ENCODE data around the gene STMP1.
"Not testable (repeated sequence)": the region's sequence is repeated elsewhere in the genome, so short reads cannot be mapped to it uniquely, and the experiment has no call there.

STMP1 gene

GRCh38 chr7:135665042-135665441 is 2.7 kb downstream of the STMP1 start:
- DNase-seq, result no peak

GRCh38 chr7:135666156-135666555 is 3.8 kb downstream of the STMP1 start:
- DNase-seq, result no peak

- DNase-seq, result no peak
Measured at GRCh38 chr7:135666846-135667245, 4.5 kb downstream of the STMP1 start.

- not testable (repeated sequence) for DNase-seq
Measured at GRCh38 chr7:135667626-135668025, 5.3 kb downstream of the STMP1 start.

- DNase-seq, result not testable (repeated sequence)
Measured at GRCh38 chr7:135668852-135669395, 6.6 kb downstream of the STMP1 start.

GRCh38 chr7:135669774-135670173 is 7.5 kb downstream of the STMP1 start:
- no peak for DNase-seq

GRCh38 chr7:135670179-135670578 is 7.9 kb downstream of the STMP1 start:
- DNase-seq, result peak in 1 of 14 donors; percentile 27

GRCh38 chr7:135672560-135673359 is 10.4 kb downstream of the STMP1 start:
- no peak for DNase-seq

- DNase-seq, result no peak
Measured at GRCh38 chr7:135673360-135673706, 11.0 kb downstream of the STMP1 start.

- peak in 2 of 14 donors; percentile 5 to 19 for DNase-seq
Measured at GRCh38 chr7:135678612-135679575, 16.6 kb downstream of the STMP1 start.

GRCh38 chr7:135681762-135682161 is 19.4 kb downstream of the STMP1 start:
- DNase-seq, result no peak

GRCh38 chr7:135682191-135682590 is 19.9 kb downstream of the STMP1 start:
- no peak for DNase-seq

- no peak for DNase-seq
Measured at GRCh38 chr7:135683609-135684008, 21.3 kb downstream of the STMP1 start.

GRCh38 chr7:135684136-135684535 is 21.8 kb downstream of the STMP1 start:
- no peak for DNase-seq

GRCh38 chr7:135684699-135685098 is 22.4 kb downstream of the STMP1 start:
- DNase-seq, result no peak

GRCh38 chr7:135685306-135686084 is 23.2 kb downstream of the STMP1 start:
- DNase-seq, result peak in 1 of 14 donors; percentile 23

- DNase-seq, result no peak
Measured at GRCh38 chr7:135687466-135687865, 25.2 kb downstream of the STMP1 start.

- no peak for DNase-seq
Measured at GRCh38 chr7:135690566-135690965, 28.3 kb downstream of the STMP1 start.

- no peak for DNase-seq
Measured at GRCh38 chr7:135692055-135692454, 29.7 kb downstream of the STMP1 start.

- DNase-seq, result not testable (repeated sequence)
Measured at GRCh38 chr7:135692606-135693005, 30.3 kb downstream of the STMP1 start.

GRCh38 chr7:135693558-135693957 is 31.2 kb downstream of the STMP1 start:
- DNase-seq, result no peak
